Stimulated activated memory B cell treated with anti-CD40 and anti-IgM and Interleukin-4, amounts not matched to agents 10 μg/mL and 1 μg/mL and 100 μg/mL, for 72 hours (primary cell): ENCODE measurements around the gene ZNF764.
A peak's percentile ranks its signal among the peaks of the same experiment; 100 is the strongest.
"Not testable (repeated sequence)": the region's sequence is repeated elsewhere in the genome, so short reads cannot be mapped to it uniquely, and the experiment has no call there.

Source experiments
- ATAC-seq: fragments of 150-1000 bp; cut with Tn5 transposase; 2 replicates; pipeline ENCODE4 v1.10.0; 2021
- H3K27ac Mint-ChIP-seq: one replicate; pipeline ENCODE4 v1.8.0; 2022; ENCODE audit warnings: mild to moderate bottlenecking, mixed read lengths
- H3K27me3 Mint-ChIP-seq: one replicate; pipeline ENCODE4 v1.8.0; 2022; ENCODE audit warnings: mixed read lengths
- H3K36me3 Mint-ChIP-seq: one replicate; pipeline ENCODE4 v1.8.0; 2022; ENCODE audit warnings: mixed read lengths
- H3K4me1 Mint-ChIP-seq: one replicate; pipeline ENCODE4 v1.8.0; 2022; ENCODE audit warnings: mixed read lengths
- H3K4me3 Mint-ChIP-seq: one replicate; pipeline ENCODE4 v1.8.0; 2022; ENCODE audit warnings: mild to moderate bottlenecking, moderate library complexity, mixed read lengths
- H3K9me3 Mint-ChIP-seq: one replicate; pipeline ENCODE4 v1.8.0; 2022; ENCODE audit warnings: mixed read lengths

Gene ZNF764

GRCh38 chr16:30557957-30558788 lies at the start of gene ZNF764:
TSS of gene ZNF764 (minus strand) at chr16:30558374. CDS start at chr16:30558182, 192 bp downstream.
- H3K4me3 Mint-ChIP-seq = peak within 1 kb of the TSS; percentile 92
- ATAC-seq = peak; percentile 98
- H3K9me3 Mint-ChIP-seq = no peaks in the 10 kb centered on the region
- peak within 1 kb of the TSS; percentile 93 for H3K27ac Mint-ChIP-seq
- no peaks in the 10 kb centered on the region for H3K27me3 Mint-ChIP-seq
- H3K36me3 Mint-ChIP-seq = peaks cover 16% of the 10 kb centered on the region
- peaks cover 47% of the 10 kb centered on the region for H3K4me1 Mint-ChIP-seq

DNA sequence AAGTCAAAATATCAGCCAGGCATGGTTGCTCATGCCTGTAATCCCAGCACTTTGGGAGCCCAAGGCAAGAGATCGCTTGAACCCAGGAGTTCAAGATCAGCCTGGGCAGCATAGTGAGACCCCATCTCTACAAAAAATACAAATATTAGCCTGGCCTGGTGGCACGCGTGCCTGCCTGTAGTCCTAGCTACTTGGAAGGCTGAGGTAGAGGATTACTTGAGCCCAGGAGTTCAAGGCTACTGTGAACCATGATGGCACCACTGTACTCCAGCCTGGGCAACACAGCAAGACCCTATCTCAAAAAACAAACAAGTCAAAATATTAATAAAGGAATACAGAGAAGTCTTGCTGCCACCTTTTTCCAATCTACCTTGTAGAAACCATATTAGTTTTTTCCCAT lies 47.8 kb upstream of the ZNF764 start:
- Mint-ChIP-seq H3K36me3 (peaks cover 43% of the 10 kb centered on the region), H3K27me3 (no peaks in the 10 kb centered on the region), H3K4me1 (peaks cover 25% of the 10 kb centered on the region), H3K27ac (no peak overlapping the region), H3K4me3 (no peak overlapping the region), H3K9me3 (no peaks in the 10 kb centered on the region)
- no peak for ATAC-seq

GRCh38 chr16:30605158-30605557 lies 47.0 kb upstream of the ZNF764 start:
- Mint-ChIP-seq H3K36me3 (peaks cover 43% of the 10 kb centered on the region), H3K27ac (no peak overlapping the region)

GRCh38 chr16:30604316-30604947 lies 46.3 kb upstream of the ZNF764 start:
- Mint-ChIP-seq H3K4me3 (no peak overlapping the region), H3K27me3 (no peaks in the 10 kb centered on the region), H3K27ac (no peak overlapping the region), H3K9me3 (no peaks in the 10 kb centered on the region), H3K36me3 (peaks cover 43% of the 10 kb centered on the region), H3K4me1 (peaks cover 19% of the 10 kb centered on the region)
- ATAC-seq = no peak

More at GRCh38 chr16:30605158-30605557, 47.0 kb upstream of the ZNF764 start:
- no peaks in the 10 kb centered on the region for H3K27me3 Mint-ChIP-seq
- peaks cover 19% of the 10 kb centered on the region for H3K4me1 Mint-ChIP-seq
- H3K4me3 Mint-ChIP-seq = no peak overlapping the region
- H3K9me3 Mint-ChIP-seq = no peaks in the 10 kb centered on the region
- ATAC-seq = no peak

- Mint-ChIP-seq H3K36me3 (peaks cover 43% of the 10 kb centered on the region), H3K4me1 (peaks cover 15% of the 10 kb centered on the region), H3K27ac (peak overlapping the region; percentile 19), H3K4me3 (no peak overlapping the region), H3K9me3 (no peaks in the 10 kb centered on the region), H3K27me3 (no peaks in the 10 kb centered on the region)
- no peak for ATAC-seq
Observed at GRCh38 chr16:30603945-30604315, 45.8 kb upstream of the ZNF764 start.

GRCh38 chr16:30602616-30603277 lies 44.6 kb upstream of the ZNF764 start:
- no peaks in the 10 kb centered on the region for H3K27me3 Mint-ChIP-seq
- peaks cover 13% of the 10 kb centered on the region for H3K4me1 Mint-ChIP-seq
- H3K36me3 Mint-ChIP-seq = peaks cover 42% of the 10 kb centered on the region
- no peak for ATAC-seq
- H3K27ac Mint-ChIP-seq = peak overlapping the region; percentile 19
- no peaks in the 10 kb centered on the region for H3K9me3 Mint-ChIP-seq
- H3K4me3 Mint-ChIP-seq = no peak overlapping the region

DNA sequence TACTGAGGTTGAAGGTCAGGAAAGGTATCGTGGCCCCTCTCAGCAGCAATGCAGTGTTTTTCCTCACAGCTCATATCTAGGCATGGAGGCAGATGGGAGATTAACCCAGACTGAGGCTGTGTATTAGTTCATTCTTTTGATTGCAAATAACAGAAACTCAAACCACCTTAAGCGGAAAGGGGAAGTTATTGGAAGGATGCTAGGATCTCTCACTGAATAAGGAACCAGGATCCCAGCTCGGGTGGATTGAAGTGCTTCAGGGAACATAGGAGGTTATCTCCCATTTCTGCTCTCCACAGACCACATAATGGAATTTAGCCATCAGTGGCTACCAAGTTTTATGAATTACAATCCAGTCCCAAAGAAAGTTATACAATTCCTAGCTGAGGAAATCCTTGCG lies 43.8 kb upstream of the ZNF764 start:
- H3K9me3 Mint-ChIP-seq = no peaks in the 10 kb centered on the region
- no peak overlapping the region for H3K27ac Mint-ChIP-seq
- no peaks in the 10 kb centered on the region for H3K27me3 Mint-ChIP-seq
- ATAC-seq = no peak
- H3K4me3 Mint-ChIP-seq = no peak overlapping the region
- peaks cover 13% of the 10 kb centered on the region for H3K4me1 Mint-ChIP-seq
- peaks cover 36% of the 10 kb centered on the region for H3K36me3 Mint-ChIP-seq

DNA sequence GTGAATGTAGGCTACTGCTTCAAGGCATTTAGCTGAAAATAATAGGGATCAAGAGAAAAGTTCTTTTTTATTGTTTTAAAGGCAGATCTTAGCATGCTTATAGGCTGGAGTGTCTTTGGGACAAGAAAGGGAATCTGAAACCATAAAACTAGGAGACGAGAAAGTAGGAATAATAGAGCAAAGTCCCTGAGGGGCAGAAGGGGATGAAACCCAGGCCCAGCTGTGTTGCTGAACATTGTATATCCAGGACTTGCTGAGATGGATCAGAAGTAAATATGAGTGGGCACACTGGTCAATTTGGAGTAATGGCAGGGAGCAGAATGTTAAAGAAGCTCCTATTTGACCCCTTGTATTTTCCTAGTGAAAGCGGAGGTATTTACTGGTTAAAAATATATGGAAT lies 42.8 kb upstream of the ZNF764 start:
- no peak overlapping the region for H3K4me3 Mint-ChIP-seq
- ATAC-seq = no peak
- peaks cover 27% of the 10 kb centered on the region for H3K36me3 Mint-ChIP-seq
- no peak overlapping the region for H3K27ac Mint-ChIP-seq
- no peaks in the 10 kb centered on the region for H3K27me3 Mint-ChIP-seq
- peaks cover 7% of the 10 kb centered on the region for H3K4me1 Mint-ChIP-seq
- no peaks in the 10 kb centered on the region for H3K9me3 Mint-ChIP-seq

GRCh38 chr16:30600215-30600614 lies 42.0 kb upstream of the ZNF764 start:
- peaks cover 24% of the 10 kb centered on the region for H3K36me3 Mint-ChIP-seq
- no peak overlapping the region for H3K27ac Mint-ChIP-seq
- H3K4me1 Mint-ChIP-seq = peaks cover 7% of the 10 kb centered on the region

DNA sequence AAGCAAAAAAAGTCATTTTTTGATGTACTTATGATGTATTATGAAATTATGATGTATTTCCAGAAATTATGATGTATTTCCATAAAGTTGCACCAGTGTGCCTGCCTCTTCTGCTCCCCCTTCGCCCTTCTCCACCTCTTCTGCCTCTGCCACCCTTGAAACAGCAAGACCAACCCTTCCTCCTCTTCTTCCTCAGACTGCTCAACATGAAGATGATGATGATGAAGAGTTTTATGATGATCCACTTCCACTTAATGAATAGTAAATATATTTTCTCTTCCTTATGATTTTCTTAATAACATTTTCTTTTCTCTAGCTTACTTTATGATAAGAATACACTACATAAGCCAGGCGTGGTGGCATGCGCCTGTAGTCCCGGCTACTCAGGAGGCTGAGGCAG lies 34.7 kb upstream of the ZNF764 start:
- no peaks in the 10 kb centered on the region for H3K36me3 Mint-ChIP-seq
- ATAC-seq = no peak
- H3K4me3 Mint-ChIP-seq = no peak overlapping the region
- H3K27ac Mint-ChIP-seq = no peak overlapping the region
- H3K4me1 Mint-ChIP-seq = no peaks in the 10 kb centered on the region
- H3K27me3 Mint-ChIP-seq = no peaks in the 10 kb centered on the region
- H3K9me3 Mint-ChIP-seq = no peaks in the 10 kb centered on the region

More at GRCh38 chr16:30600215-30600614, 42.0 kb upstream of the ZNF764 start:
- no peak for ATAC-seq
- Mint-ChIP-seq H3K4me3 (no peak overlapping the region), H3K27me3 (no peaks in the 10 kb centered on the region), H3K9me3 (no peaks in the 10 kb centered on the region)

- not testable (repeated sequence) for H3K4me1 Mint-ChIP-seq, H3K9me3 Mint-ChIP-seq, ATAC-seq, H3K27ac Mint-ChIP-seq, H3K27me3 Mint-ChIP-seq, H3K4me3 Mint-ChIP-seq, H3K36me3 Mint-ChIP-seq
Observed at GRCh38 chr16:30590869-30591268, 32.7 kb upstream of the ZNF764 start.

DNA sequence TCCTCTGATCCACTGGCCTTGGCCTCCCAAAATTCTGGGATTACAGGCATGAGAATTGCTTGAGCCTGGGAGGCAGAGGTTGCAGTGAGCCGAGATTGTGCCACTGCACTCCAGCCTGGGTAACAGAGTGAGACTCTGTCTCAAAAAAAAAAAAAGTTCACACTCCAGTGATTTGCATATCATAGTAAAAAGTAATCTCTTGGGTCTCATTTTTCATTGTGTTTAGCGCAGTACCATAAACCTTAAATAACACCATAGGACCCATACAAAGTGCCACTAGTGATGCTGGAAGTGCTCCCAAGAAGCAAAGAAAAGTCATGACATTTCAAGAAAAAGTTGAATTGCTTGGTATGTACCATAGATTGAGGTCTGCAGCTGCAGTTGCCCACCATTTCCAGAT lies 31.4 kb upstream of the ZNF764 start:
- ATAC-seq, H3K36me3 Mint-ChIP-seq, H3K4me1 Mint-ChIP-seq, H3K27ac Mint-ChIP-seq, H3K9me3 Mint-ChIP-seq, H3K4me3 Mint-ChIP-seq, H3K27me3 Mint-ChIP-seq: not testable (repeated sequence)

- peaks cover 7% of the 10 kb centered on the region for H3K4me1 Mint-ChIP-seq
- no peak overlapping the region for H3K27ac Mint-ChIP-seq
- no peaks in the 10 kb centered on the region for H3K36me3 Mint-ChIP-seq
- no peaks in the 10 kb centered on the region for H3K9me3 Mint-ChIP-seq
- H3K4me3 Mint-ChIP-seq = no peak overlapping the region
- no peak for ATAC-seq
- no peaks in the 10 kb centered on the region for H3K27me3 Mint-ChIP-seq
Observed at GRCh38 chr16:30588651-30589050, 30.5 kb upstream of the ZNF764 start.

GRCh38 chr16:30585400-30586191 lies 27.4 kb upstream of the ZNF764 start, which contains the start of gene ZNF785:
TSS of gene ZNF785 (minus strand) at chr16:30585697. CDS start at chr16:30585611, 86 bp downstream.
- Mint-ChIP-seq H3K27ac (peak within 1 kb of the TSS; percentile 82), H3K4me1 (peaks cover 14% of the 10 kb centered on the region), H3K36me3 (peaks cover 16% of the 10 kb centered on the region), H3K4me3 (peak within 1 kb of the TSS; percentile 87), H3K27me3 (no peaks in the 10 kb centered on the region), H3K9me3 (no peaks in the 10 kb centered on the region)
- ATAC-seq = peak; percentile 99

DNA sequence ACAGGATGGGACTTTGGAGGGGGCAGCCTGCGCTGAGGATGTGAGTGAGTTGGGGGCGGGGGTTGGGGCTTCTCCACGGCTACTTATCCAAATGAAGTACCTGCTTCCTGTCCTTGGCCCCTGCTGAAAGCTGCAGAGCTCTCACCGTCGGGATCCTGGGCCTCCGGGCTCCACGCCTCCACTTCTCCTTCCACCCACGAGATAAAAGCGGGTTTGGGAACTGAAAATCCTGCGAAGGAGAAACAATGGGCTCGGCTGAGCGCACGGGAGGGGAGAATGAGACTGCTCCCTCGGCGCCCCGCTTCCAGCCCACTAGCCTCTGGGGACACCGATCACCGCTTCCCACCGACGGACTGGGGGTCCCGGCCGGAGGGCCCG lies 26.8 kb upstream of the ZNF764 start:
- Mint-ChIP-seq H3K27ac (peak overlapping the region; percentile 82), H3K27me3 (no peaks in the 10 kb centered on the region), H3K4me1 (peaks cover 14% of the 10 kb centered on the region), H3K4me3 (peak overlapping the region; percentile 87), H3K9me3 (no peaks in the 10 kb centered on the region), H3K36me3 (peaks cover 16% of the 10 kb centered on the region)
- peak; percentile 54 for ATAC-seq
